Measurements from ENCODE around the gene PRKAG3.

Gene PRKAG3

DNA sequence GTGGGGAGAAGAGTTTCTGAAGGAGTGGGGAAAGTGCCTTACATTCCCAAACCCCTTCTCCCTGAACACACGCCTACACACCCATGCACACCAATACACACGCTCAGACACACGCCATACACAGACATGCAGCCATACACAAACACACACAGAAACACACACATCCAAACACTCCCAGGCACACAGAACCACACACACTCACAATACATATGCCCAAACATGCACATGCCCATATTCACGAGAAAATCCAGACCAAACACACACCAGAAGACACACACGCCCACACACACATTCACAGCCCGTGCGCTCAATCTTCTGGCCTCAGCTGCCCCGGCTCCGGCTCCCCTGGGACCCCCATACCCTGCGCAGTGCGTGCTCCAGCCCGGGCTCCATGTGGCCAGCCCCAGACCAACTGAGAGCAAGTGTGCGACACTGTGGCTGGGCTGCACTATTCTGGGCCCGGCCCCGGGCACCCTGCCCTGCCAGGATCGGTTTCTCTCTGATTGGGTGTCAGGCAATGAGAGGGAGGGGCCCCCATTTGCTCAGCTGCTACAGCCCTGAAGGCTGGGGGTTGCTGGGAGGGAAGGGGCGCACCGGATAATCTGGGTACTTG, at the start of gene PRKAG3:
TSS of gene PRKAG3 (minus strand) at position 426 of the 613 bp plus-strand sequence.
- no peak for DNase-seq

DNA sequence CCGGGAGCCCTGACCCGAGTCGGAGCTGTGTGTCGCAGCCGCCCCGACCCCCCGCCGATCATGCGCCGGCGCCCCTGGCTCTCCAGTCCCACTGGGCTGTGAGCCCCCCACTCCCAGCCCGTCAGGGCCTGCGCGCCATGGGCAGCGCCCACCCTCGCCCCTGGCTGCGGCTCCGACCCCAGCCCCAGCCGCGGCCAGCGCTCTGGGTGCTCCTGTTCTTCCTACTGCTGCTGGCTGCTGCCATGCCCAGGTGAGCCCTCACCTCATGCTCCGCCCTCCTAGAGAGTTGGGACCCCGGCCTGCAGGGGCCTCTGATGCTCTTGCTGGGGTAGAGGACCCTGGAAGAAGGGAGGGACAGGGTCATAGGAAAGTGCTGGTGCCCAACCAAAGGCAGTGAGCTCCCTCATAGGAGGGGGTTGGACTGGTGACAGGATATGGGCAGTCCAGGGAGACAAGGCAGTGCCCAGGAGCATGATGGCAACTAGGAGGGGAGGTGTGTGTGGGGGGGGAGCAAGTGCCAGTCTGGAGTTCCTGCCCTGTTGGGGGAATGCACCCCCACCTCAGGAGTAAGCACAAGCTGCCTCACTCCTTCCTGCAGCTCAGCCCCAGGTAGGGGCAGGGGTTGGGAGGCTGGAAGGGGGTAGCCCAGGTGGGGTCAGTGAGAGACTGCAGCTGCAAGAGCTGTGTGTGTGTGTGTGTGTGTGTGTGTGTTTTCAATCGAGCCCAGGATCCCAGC, 49.4 kb upstream of the PRKAG3 start:
- no peak for DNase-seq

DNA sequence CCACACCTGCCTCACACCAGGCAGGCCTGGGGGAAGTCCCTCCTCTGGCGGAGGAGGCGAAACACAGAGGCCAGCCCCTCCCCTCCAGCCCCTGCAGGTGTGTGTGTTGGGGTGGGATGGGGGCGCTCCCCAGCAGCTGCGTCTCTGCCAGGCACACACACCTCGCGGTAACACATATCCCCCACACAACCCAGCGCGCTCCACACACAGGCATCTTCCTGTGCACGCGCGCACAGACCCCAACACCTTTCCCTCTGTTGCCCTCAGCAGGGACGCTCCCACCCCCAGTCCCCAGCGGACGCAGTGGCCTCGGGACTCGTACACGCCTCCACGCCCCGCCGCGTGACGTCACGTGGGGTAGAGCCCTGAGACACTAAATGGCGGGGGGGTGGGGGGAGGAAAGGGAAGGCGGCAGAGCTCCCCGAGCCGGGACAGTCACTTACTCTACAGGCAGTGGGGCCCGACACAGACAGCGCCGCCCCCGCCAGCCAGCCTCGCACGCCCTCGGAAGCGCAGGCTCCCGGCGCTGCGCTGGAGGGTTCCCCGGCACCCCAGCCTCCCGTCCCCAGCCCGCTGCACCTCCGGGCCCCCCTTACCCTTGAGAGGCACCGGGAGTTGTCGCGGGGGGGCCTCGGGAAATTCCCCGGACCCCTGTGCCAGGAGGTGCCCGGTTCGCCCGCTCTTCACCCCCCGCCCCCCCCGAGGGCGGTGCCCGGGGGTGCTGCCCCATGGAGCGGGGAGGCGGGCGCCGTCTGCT, 48.7 kb upstream of the PRKAG3 start, which contains the start of gene WNT10A:
TSS of gene WNT10A (plus strand) at position 751 of the 757 bp plus-strand sequence. CDS start 144 bp downstream, outside the sequence.
- DNase-seq, result no peak

DNA sequence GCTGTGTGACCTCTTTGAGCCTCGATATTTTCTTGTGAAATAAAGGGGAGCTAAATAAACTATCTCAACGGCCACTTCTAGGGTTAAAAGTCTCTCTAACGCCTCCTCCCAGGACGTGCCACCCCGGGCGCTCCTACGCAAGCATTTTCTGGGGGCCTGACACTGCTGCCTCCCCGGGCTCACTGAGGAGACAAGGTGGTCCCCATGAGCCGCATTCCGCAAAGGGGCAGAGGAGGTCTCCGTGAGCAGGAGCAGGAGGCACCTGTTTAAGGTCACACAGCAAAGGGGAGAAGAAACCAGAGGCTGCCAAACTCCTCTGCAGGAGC, 48.1 kb upstream of the PRKAG3 start:
- DNase-seq, result no peak

DNA sequence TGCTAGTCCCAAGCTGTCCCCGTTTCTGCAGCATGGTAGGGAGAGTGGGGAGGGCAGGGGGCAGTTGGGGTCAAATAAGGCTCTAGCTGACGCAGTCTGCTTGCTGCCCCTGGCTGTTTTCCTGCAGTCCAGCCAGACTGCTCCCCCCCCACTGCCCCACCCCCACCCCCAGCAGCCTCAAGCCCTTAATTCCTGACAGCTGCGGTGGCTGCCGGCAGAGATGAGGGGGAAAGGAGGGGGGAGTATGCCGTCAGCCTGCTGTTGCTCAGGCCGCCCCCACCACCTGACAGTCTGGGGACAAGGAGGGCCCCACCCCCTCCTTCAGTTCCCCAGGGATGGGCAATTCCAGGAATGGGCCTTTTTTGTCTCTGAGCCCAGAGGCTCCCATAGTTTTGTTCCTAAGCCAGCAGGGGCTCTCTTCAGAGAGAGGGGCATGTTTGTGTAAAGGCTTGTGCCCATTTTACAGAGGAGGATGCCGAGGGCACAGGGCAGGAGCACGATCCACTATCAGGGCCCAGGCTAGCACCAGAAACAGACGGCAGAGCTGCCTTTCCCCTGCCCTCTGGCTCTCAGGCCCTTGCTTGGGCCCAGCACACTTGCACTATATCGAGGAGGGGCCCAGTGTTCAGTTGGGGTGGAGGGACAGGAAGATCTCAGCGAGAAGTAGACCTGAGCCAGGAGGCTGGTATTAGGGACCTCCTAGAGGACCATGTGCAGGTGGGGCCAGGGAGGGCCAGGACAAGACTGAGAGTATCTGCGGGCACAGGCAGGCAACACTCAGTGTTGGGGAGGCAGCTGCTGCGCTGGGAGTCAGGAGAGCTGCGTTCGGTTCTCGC, 47.5 kb upstream of the PRKAG3 start:
- DNase-seq, result no peak

DNA sequence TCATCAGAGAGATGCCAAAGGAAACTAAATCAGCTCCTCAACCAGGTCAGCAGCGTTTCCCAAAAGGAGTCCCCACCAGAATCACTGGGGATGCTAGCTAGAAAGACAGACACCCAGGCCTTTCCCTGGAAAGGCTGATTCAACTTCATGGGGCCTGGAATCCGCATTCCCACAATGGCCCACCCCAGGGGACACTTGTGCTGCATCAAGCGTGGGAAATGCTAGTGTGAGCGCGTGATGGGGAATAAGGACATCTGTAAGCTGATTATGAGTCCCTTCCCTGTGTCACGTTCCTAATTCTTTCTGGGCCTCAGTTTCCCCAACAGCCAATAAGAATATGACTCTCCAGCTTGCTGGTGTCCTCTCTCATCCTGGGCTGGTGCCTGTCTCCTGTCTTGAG, 46.9 kb upstream of the PRKAG3 start:
- DNase-seq, result no peak

DNA sequence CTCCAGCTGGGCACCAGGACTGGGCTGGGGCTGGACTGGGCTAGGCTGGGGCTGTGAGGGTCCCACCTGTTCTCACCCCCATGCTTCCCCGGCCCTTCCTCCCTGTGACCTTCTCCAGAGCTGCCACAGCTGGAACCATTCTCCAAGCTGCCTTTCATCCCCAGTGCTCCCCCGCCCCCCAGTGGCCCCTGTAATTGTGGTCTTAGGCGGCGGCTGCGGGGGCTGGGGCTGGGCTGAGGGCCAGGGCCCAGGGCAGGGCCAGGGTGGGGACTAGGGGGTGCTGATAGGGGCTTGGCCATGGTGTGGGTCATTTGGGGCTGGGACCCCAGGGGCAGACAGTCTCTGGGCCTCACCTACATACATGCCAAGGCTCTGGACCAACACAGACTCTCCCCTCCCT, 46.3 kb upstream of the PRKAG3 start:
- DNase-seq, result no peak

DNA sequence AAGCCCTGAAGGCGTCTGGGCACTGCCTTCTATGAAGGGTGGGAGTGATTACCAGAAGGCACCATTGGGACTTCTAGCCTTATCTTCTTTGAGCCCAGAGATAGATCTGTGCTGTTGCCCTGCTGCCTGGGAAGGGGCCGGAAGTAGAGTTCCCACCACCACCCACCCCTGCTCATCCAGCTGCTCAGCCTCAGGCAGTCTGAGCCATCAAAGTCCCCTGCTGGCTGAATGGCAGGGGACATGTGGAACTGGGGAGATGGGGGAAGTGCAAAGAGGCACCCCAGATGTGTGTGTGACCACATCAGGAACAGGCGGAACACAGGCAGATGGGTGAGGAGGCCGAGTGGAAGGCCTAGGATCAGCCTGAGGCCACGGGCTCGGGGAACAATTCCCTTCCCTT, 45.7 kb upstream of the PRKAG3 start:
- DNase-seq, result no peak

DNA sequence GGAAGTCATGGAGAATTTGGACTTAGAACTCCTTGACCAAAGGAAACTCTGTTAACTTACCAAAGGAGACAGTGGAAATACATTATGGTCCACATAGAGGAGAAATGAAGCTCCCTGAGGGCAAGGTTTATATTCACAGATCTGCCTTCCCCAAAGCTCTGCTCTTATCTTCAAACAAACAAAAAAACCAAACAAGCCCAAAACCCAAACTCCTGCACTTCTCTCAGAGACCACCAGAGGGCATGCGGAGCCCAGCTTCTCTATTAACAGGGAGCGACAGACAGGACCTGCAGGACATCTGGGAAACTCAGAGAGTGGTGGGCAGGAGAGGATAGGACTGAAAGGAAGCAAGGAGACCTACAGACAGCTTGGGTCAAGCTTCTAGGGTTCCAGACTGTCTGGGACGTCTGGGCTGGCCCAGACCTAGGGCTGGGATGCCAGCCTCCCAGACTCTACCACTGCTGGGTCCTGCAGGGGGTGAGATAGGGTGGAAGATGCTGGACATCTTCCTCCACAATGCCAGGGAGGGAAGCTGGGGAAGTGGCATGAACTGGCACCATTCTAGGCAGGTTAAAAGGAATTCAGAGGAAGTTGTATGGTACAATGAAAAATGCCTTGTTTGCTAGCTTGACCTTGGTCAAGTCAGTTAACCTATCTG, 45.1 kb upstream of the PRKAG3 start:
- DNase-seq, result peak; percentile 81

DNA sequence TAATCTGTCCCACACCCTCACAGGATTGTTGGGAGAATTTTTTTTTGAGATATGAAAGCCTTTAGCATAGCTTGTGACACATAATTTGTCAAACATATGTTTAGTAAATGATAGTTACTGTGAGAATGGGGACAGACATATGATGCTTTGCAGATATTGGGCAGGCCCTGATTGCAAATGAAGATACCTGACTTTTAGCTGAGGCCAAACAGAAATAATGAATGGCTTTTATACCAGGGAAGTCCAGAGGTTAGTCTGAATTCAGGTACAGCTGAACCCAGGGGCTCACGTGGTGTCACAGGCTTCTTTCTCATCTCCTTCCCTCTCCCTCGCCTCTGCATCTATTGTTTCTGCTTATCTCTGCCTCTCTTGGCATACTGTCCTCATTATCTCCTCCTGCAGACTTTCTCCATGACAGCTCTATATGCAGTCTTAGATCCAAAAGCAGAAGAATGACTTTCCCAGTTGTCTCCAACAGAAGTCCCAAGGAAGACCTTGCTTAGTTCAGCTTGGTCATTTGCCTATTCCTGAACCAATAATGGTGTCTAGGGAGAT, 44.2 kb upstream of the PRKAG3 start:
- peak; percentile 56 for DNase-seq

DNA sequence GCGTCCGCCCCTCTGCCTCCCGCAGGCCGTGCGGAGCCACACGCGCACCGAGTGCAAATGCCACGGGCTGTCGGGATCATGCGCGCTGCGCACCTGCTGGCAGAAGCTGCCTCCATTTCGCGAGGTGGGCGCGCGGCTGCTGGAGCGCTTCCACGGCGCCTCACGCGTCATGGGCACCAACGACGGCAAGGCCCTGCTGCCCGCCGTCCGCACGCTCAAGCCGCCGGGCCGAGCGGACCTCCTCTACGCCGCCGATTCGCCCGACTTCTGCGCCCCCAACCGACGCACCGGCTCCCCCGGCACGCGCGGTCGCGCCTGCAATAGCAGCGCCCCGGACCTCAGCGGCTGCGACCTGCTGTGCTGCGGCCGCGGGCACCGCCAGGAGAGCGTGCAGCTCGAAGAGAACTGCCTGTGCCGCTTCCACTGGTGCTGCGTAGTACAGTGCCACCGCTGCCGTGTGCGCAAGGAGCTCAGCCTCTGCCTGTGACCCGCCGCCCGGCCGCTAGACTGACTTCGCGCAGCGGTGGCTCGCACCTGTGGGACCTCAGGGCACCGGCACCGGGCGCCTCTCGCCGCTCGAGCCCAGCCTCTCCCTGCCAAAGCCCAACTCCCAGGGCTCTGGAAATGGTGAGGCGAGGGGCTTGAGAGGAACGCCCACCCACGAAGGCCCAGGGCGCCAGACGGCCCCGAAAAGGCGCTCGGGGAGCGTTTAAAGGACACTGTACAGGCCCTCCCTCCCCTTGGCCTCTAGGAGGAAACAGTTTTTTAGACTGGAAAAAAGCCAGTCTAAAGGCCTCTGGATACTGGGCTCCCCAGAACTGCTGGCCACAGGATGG, 42.0 kb upstream of the PRKAG3 start:
- peak; percentile 48 for DNase-seq

DNA sequence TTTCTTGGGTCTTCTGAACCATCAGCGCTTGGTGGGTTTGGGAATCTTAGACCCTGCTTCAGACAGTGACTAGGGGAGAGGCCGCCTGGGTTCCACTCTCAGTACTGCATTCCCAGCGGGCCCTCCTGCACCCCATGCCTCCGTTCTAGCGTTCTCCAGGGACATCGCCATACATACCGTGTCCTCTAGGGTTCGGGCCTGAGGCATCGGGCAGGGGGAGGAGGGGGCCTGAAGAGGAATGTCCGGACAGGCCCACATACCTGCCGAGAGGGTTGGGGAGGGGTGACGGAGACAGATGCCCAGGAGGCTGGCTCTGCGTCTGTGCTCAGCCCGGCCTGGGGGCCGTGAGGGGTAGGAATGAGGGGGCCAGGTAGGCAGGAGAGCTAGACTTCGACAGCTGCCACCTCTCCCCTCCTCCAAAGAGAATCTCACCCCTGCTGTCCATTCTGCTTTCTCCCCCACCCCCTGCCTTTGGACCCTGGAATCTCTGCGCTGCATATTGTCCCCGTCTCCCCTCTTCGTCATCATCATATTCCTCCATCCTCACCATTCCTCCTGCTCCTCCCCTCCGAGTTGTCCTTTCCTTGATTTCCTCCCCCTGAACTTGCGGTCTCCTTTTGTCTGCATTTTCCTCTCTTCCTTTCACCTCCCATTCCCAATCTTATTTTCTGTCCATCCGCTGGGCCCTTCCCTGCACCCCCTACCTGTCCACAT, 41.2 kb upstream of the PRKAG3 start:
- no peak for DNase-seq

DNA sequence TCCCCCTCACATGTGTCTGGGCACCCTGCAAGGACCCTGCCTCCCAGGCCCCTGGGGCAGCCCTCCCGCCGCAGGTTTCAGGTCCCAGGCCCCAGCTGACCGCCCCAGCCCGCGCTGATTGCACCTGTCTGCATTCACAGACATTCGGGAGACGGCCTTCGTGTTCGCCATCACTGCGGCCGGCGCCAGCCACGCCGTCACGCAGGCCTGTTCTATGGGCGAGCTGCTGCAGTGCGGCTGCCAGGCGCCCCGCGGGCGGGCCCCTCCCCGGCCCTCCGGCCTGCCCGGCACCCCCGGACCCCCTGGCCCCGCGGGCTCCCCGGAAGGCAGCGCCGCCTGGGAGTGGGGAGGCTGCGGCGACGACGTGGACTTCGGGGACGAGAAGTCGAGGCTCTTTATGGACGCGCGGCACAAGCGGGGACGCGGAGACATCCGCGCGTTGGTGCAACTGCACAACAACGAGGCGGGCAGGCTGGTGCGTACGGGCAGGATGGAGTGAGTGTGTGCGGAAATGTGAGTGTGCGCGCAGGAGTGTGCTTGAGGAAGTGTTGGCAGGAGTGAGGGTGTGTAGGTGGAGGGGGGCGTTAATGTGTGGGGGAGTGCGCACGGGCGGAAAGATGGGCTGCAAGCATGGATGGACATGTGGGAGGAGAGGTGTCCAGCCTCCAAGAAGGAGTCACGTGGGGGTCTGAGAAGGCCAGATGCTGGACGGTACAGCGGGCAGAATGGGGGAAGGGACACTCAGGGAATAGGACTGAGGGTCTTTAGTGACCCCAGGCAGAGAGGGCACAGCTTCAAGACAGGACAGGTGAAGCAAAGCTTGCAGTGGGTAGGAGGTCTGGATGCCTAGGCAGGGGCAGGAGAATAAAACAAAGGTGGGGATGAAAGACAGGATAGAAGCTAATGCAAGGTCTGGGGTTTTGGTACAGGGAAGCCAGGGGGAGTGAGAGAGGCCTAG, 40.0 kb upstream of the PRKAG3 start:
- no peak for DNase-seq

DNA sequence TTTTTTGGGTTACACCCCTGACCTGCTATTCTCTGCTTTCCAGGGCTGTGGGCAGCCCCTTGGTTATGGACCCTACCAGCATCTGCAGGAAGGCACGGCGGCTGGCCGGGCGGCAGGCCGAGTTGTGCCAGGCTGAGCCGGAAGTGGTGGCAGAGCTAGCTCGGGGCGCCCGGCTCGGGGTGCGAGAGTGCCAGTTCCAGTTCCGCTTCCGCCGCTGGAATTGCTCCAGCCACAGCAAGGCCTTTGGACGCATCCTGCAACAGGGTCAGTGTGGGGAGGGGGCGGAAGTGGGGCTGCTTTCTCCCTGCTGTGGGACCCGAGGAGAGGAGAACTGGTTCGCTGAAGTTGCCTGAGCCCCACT, 39.4 kb upstream of the PRKAG3 start:
- DNase-seq, result peak; percentile 44

DNA sequence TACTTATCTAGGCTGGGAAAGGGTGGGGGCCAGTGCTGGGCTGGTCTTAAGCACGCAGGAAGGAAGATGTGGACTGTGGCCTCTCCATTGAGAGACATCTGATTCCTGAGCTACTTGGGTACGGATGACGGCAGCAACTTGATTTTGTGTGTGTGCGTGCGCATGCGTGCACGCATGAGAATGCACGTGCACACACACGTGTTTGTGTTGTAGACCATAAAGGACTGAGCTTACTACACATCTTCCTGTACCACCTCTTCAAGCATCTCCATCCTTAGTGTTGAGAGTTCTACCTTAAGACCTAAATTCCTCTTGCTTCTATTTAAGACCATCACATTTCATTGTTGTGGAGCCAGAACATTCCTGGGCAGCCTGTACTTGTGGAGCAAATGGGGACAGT, 37.5 kb upstream of the PRKAG3 start:
- no peak for DNase-seq

DNA sequence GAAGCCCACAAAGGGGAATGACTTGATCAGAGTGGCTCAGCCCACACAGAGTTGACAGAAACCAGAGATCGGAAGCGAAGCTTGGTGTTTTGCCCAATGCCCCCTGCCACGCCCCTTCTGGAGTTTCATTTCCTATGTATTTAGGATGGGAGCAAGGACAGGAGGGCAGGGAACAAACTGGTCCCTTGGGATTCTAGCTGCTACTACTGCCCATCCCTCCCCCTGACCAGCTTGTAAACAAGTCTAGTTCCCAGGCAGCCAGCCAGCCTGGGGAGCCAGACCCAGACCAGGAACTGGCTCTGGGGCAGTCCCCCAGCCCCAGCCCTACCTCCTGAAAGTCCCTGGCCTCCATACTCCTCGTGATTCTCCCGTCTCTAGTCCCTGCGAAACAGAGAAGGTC, 36.3 kb upstream of the PRKAG3 start:
- no peak for DNase-seq

DNA sequence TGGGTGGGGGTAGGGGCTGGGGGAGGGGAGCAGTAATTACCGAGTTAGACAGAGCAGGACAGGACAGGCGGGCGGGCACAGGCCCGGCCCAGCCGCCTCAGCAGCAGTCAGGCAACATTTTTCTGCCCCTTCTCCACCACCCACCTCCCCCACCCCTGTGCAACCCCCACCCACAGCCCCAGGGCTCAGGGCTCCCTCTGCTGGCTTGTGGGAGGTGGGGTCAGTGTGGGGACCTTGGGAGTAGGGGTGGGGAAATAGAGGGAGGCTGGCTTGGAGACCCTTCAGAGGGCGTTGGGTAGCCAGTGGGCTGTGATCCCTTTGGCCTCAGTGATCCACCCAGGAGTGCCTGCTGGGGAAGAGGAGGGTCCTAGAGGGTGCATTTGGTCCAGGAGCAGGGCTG, 34.4 kb upstream of the PRKAG3 start:
- no peak for DNase-seq

DNA sequence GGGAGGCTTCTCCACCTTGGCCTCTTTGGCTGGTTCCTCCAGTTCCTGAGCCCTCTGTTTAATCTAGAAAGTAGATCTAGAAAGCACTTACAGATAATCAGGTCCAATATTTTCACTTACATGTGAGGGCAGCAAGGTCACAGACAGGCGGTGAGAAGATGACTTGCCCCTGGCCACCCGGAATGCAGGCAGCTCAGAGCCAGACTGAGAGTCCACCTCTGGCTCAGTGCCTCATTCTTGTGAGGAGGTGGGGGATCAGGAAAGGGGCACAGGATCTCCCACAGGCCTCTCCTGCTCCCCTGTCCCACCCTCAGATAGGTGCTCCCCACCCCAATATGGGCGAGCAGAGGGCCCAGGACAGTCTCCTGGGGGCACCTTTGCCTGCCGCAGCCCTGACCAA, 33.8 kb upstream of the PRKAG3 start:
- no peak for DNase-seq

DNA sequence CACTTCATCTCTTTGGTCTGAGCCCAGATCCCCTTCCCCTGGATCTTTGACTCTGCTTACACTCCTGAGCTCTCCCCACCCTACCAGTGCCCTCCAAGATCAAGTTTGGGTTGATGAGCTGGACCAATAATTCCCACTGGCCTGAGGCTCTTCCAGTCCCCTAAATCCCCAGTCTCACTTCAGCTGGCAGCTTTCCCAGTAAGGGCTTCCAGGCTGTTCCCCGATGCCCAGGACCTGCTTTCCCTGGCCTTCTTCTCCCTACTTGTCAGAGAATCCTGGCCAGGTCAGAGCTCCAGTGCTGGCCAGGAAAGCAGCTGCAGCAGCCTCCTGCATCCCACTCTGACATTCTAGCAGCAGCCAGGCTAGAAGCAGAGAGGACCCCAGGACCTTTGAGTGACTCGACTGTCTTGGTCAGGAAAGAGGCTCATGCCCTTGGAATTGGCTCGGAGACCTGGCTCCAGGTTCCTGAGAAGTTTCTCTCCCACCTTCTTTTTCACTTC, 31.5 kb upstream of the PRKAG3 start:
- DNase-seq, result no peak
